ENCODE data around the gene MDP1. TPM values are rescaled to one million over a fixed set of nuclear protein-coding genes. Genes with fewer than 3 reads are reported as not detected.

MDP1 gene
- total and polyA plus RNA-seq, 2 of the 8 experiments (the other 6 are each of a cell fraction or from before 2014, with no cell fraction given) = 17.7 to 32.2 TPM

GRCh38 chr14:24219080-24219479 lies 3.2 kb upstream of the MDP1 start:
- Histone ChIP-seq H3K27me3 (replicated peaks in 1 of 4; ENCODE audit: control insufficient read depth in 3 of 4, extremely low read depth in 1 of 4, insufficient read depth in 3 of 4, low read length in 3 of 4) (no peaks in the 10 kb centered on the region), H3K4me2 (ENCODE audit: insufficient read depth in 1 of 2, low read depth in 2 of 2, low read length in 2 of 2) (no peak overlapping the region), H2AFZ (ENCODE audit: low read length) (no peak overlapping the region), H3K18ac (ENCODE audit: extremely low read depth, low read length) (no peak overlapping the region), H3K56ac (replicated peaks; ENCODE audit: insufficient read length, low read depth, low read length) (no peak overlapping the region), H3K23ac (ENCODE audit: insufficient read length) (no peak overlapping the region), H3K4ac (replicated peaks; ENCODE audit: insufficient read length, low read depth, low read length) (no peak overlapping the region), H2AK5ac (ENCODE audit: low read depth, low read length) (no peak overlapping the region), H2BK20ac (ENCODE audit: low read length) (no peak overlapping the region), H3K79me1 (ENCODE audit: low read depth, low read length) (no peaks in the 10 kb centered on the region), H4K8ac (ENCODE audit: extremely low read depth, insufficient read depth, low read length) (no peak overlapping the region), H4K91ac (replicated peaks; ENCODE audit: insufficient read length, low read length) (no peak overlapping the region), H2BK5ac (ENCODE audit: low read depth, low read length) (no peak overlapping the region), H3K4me1 (replicated peaks in 1 of 4; ENCODE audit: control insufficient read depth in 3 of 4, insufficient read depth in 4 of 4, low read length in 3 of 4) (peaks cover 0 to under 1% (median 0%) of the 10 kb centered on the region in 4 experiments; a peak in 1 of 7 replicates), H2BK15ac (ENCODE audit: low read length) (no peak overlapping the region), H3K27ac (ENCODE audit: low read depth, low read length) (no peak overlapping the region), H3K14ac (ENCODE audit: insufficient read length) (no peak overlapping the region), H2BK120ac (replicated peaks; ENCODE audit: low read depth, low read length) (no peak overlapping the region), H3K36me3 (ENCODE audit: control insufficient read depth in 2 of 4, insufficient read depth in 4 of 4, low read length in 3 of 4) (peaks cover 0 to 6% (median 4%) of the 10 kb centered on the region in 4 experiments; a peak in 4 of 8 replicates), H4K20me1 (replicated peaks in 1 of 2; ENCODE audit: control insufficient read depth in 1 of 2, insufficient read depth in 2 of 2, low read length in 2 of 2) (peaks cover 0 to 1% of the 10 kb centered on the region in 2 experiments), H3K79me2 (ENCODE audit: control insufficient read depth in 1 of 2, insufficient read depth in 2 of 2, low read length in 2 of 2) (peaks cover 0 to 26% of the 10 kb centered on the region in 2 experiments; a peak in 2 of 4 replicates), H3K4me3 (ENCODE audit: extremely low read depth in 1 of 4, insufficient read depth in 2 of 4, low read depth in 3 of 4, low read length in 4 of 4) (no peak overlapping the region), H3K9me3 (ENCODE audit: insufficient read depth in 2 of 2, low read depth in 1 of 2, low read length in 1 of 2) (no peaks in the 10 kb centered on the region), H4K5ac (ENCODE audit: insufficient read length, low read depth, low read length) (no peak overlapping the region), H3K9ac (replicated peaks in 1 of 4; ENCODE audit: extremely low read depth in 1 of 4, low read depth in 3 of 4, low read length in 3 of 4) (no peak overlapping the region), H3K23me2 (ENCODE audit: low read depth, low read length) (peaks cover 3% of the 10 kb centered on the region), H2BK12ac (ENCODE audit: low read depth, low read length) (no peak overlapping the region)
- DNase-seq (ENCODE audit: low read depth in 1 of 2, low spot score in 2 of 2) (no peak), FAIRE-seq (no peak)
- 87% methylated on average over 3 of the region's 4 CpGs; no CpG with 5 or more reads in 1 of the 2 experiments for WGBS, 2 experiments (ENCODE audit: extremely low coverage in 1 of 2, insufficient coverage in 1 of 2, insufficient read length in 1 of 2, insufficient replicate concordance in 2 of 2, low coverage in 1 of 2, low lambda C conversion rate in 2 of 2, missing lambda C conversion rate in 1 of 2)
- ChIA-PET POLR2A (ENCODE audit: partially characterized antibody) (interaction anchor here (1.0 to 1.2 kb wide), 3 partner anchors 9 to 18 kb away, joined by 3 to 4 read pairs (median 3); no protein-coding TSS in a partner anchor), CTCF (ENCODE audit: partially characterized antibody) (interaction anchor here (0.7 to 5.0 kb wide), 4 partner anchors 12 to 78 kb away, joined by 3 to 16 read pairs (median 4); partner anchors contain the start of gene IRF9)
- TF ChIP-seq CHD1 (IDR thresholded peaks at IDR 0.05; ENCODE audit: low read depth, low read length) (no peak), BCL11A (IDR thresholded peaks at IDR 0.05; ENCODE audit: low read depth in 2 of 2, low read length in 2 of 2) (no peak), RFX5 (IDR thresholded peaks at IDR 0.05; ENCODE audit: borderline replicate concordance, low read depth, low read length) (no peak), BRCA1 (IDR thresholded peaks at IDR 0.05; ENCODE audit: low read depth, low read length) (no peak), CTCF (IDR thresholded peaks at IDR 0.05; ENCODE audit: control extremely low read depth in 1 of 3, insufficient read depth in 1 of 3, low read depth in 1 of 3, low read length in 3 of 3) (no peak), PHF8 (conservative IDR thresholded peaks at IDR 0.05; ENCODE audit: low read depth, low read length) (no peak), TEAD4 (IDR thresholded peaks at IDR 0.05; ENCODE audit: low read depth, low read length) (no peak), HDAC2 (IDR thresholded peaks at IDR 0.05; ENCODE audit: borderline replicate concordance in 1 of 2, low read depth in 2 of 2, low read length in 2 of 2) (no peak), SP2 (IDR thresholded peaks at IDR 0.05; ENCODE audit: low read length) (no peak), POU5F1 (IDR thresholded peaks at IDR 0.05; ENCODE audit: low read depth, low read length) (no peak), NRF1 (IDR thresholded peaks at IDR 0.05; ENCODE audit: low read depth, low read length) (no peak)

Measured in H1 (cell line).